Gastroesophageal sphincter (tissue), 3 donors: Measurements from ENCODE around the gene SPEM3.

Experiments used
- CTCF ChIP-seq, 4 experiments: fragments of 200-600 bp in 2 of 4; fragments of 450-650 bp in 2 of 4; sonication (generic) in 1 of 4; IDR thresholded peaks; one replicate each; pipeline ENCODE4 v1.5.1; 2017 to 2019; ENCODE audit warnings: antibody characterized with exemption in 4 of 4, mild to moderate bottlenecking in 2 of 4, moderate library complexity in 2 of 4
- EP300 ChIP-seq: sonication (generic); formaldehyde crosslinking; IDR thresholded peaks from one replicate; pipeline ENCODE4 v1.6.1; 2017; ENCODE audit warnings: antibody characterized with exemption, mild to moderate bottlenecking
- POLR2A ChIP-seq, 2 donors: fragments of 450-650 bp; IDR thresholded peaks; one replicate each; pipeline ENCODE4 v1.6.1; 2017; ENCODE audit warnings: antibody characterized with exemption in 2 of 2, mild to moderate bottlenecking in 2 of 2, moderate library complexity in 1 of 2
- POLR2AphosphoS5 ChIP-seq: sonication (generic); formaldehyde crosslinking; IDR thresholded peaks from one replicate; pipeline ENCODE4 v1.6.1; 2017; ENCODE audit warnings: antibody characterized with exemption

DNA sequence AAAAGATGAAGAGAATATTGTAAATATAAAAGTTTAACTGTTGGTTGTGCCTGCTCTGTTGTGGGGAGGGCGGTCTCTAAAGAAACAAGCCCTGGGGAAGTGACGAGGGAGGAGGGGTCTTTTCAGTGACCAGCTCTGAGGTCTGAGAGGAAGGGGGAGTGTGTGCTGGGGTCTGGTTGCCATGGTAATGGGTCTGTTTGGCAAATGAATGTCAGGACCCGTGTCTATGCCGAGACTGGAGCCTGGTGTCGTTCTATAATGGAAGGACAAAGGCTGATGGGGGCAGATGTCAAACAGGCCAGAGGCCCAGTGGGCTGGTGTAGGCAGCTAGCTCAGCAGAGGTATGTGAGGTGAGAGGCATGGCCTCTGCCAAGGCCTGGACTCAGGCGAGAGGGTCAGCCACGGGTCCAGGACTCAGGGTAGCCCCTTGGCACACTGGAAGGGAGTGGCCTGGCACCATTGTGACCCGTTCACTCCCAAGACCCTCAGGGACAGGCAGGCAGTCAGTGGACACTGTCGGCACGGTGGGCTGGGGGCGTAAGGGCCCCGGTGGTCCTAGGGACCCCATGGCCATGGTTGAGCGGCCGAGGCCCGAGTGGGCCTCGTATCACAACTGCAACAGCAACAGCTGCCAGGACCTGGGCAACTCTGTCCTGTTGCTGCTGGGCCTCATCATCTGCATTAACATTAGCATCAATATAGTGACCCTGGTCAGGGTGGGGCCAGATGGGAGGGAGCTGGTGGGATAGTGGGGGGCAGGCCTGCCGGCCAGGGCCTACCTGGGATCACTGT is 8.6 kb upstream of the SPEM3 start, which contains the start of gene SPEM1:
- no peak for TF ChIP-seq POLR2A (IDR thresholded peaks at IDR 0.05)
- no peak for TF ChIP-seq CTCF (IDR thresholded peaks at IDR 0.05)
- no peak for TF ChIP-seq POLR2AphosphoS5
- no peak for TF ChIP-seq EP300
